Gastroesophageal sphincter (tissue), 4 donors: ENCODE results near the gene GPS1. TPM values are rescaled to one million over a fixed set of nuclear protein-coding genes. Genes with fewer than 3 reads are reported as not detected.

Experiments
- ATAC-seq: fragments of 150-250 bp; one replicate; pipeline ENCODE4 v1.9.1; 2016; ENCODE audit warnings: mild to moderate bottlenecking, moderate library complexity
- H3K27ac ChIP-seq, 4 donors: fragments of 200-600 bp; sonication (generic) in 3 of 4; 1 replicate in 3 of 4; 2 replicates in 1 of 4; pipeline ENCODE4 v1.5.1; 2016 to 2019
- H3K27me3 ChIP-seq: fragments of 200-600 bp; sonication (generic); one replicate; pipeline ENCODE4 v1.5.1; 2019
- H3K36me3 ChIP-seq, 2 donors: fragments of 200-600 bp; sonication (generic); one replicate each; pipeline ENCODE4 v1.5.1; 2019; ENCODE audit warnings: control low read depth in 1 of 2
- H3K4me1 ChIP-seq, 3 donors: fragments of 200-600 bp; sonication (generic); 1 replicate in 2 of 3; 2 replicates in 1 of 3; pipeline ENCODE4 v1.5.1; 2016 to 2019; ENCODE audit warnings: control low read depth in 2 of 3
- H3K4me3 ChIP-seq, 2 donors: fragments of 200-600 bp; sonication (generic); one replicate each; pipeline ENCODE4 v1.5.1; 2019; ENCODE audit warnings: mild to moderate bottlenecking in 1 of 2, moderate library complexity in 1 of 2
- H3K9me3 ChIP-seq, 3 donors: fragments of 200-600 bp; sonication (generic); one replicate each; pipeline ENCODE4 v1.5.1; 2017 to 2019; ENCODE audit warnings: control low read depth in 2 of 3
- EP300 ChIP-seq: sonication (generic); formaldehyde crosslinking; IDR thresholded peaks from one replicate; pipeline ENCODE4 v1.6.1; 2017; ENCODE audit warnings: antibody characterized with exemption, mild to moderate bottlenecking
- POLR2A ChIP-seq, 2 donors: fragments of 450-650 bp; IDR thresholded peaks; one replicate each; pipeline ENCODE4 v1.6.1; 2017; ENCODE audit warnings: antibody characterized with exemption in 2 of 2, mild to moderate bottlenecking in 2 of 2, moderate library complexity in 1 of 2
- POLR2AphosphoS5 ChIP-seq: sonication (generic); formaldehyde crosslinking; IDR thresholded peaks from one replicate; pipeline ENCODE4 v1.6.1; 2017; ENCODE audit warnings: antibody characterized with exemption
- WGBS, 2 donors: methylation state at CpG; one replicate each; pipeline ENCODE4 v1.1.5; 2018; ENCODE audit warnings: low coverage in 1 of 2; 5-methylcytosine and 5-hydroxymethylcytosine counted together
- total RNA-seq, 4 donors: library from RNA; depleted of rRNA; stranded (reverse); fragments of >200 nt; gene quantifications; one replicate each; pipeline ENCODE4 v1.1.0, GENCODE V29; 2016
- TF ChIP-seq, protein P1 (sequence below), 4 experiments: fragments of 200-600 bp in 2 of 4; fragments of 450-650 bp in 2 of 4; sonication (generic) in 1 of 4; IDR thresholded peaks; one replicate each; pipeline ENCODE4 v1.5.1; 2017 to 2019; ENCODE audit warnings: antibody characterized with exemption in 4 of 4, mild to moderate bottlenecking in 2 of 4, moderate library complexity in 2 of 4

GPS1 gene
- total RNA-seq, 4 donors from 2014 or later, result 69.3 to 103 (median 77.2) TPM

DNA sequence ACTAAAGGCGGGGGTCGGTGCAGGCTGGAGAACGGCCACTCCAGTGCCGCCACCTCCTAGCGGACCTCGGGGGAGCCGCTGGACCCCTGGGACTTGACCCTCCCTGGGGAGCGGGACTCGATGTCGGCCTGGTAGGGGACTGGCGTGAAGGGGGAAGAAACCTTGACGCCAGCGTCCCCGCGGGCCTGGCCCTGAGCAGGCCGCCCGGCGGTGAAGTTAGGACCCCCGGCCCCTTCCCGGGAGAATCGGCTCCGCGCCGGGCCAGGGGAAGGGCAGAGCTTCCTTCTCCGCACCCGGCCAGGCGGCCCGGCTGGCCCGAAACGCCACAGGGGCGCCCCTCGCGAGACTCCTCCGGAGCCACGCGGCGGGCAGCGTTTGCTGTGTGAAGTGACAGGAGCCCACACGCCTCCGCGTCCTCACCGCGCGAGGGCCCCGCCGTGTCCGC lies 13.5 kb downstream of the GPS1 start:
- ATAC-seq, result peak; percentile 47
- Histone ChIP-seq H3K4me1 (peaks cover 0 to 29% (median 19%) of the 10 kb centered on the region in 3 donors), H3K27me3 (no peaks in the 10 kb centered on the region), H3K9me3 (no peaks in the 10 kb centered on the region), H3K4me3 (peak overlapping the region; percentile 72 to 85), H3K36me3 (peaks cover 0 to 41% of the 10 kb centered on the region in 2 donors), H3K27ac (peak overlapping the region; percentile 62 to 95 (median 90))
- TF ChIP-seq EP300, result no peak
- no peak for TF ChIP-seq POLR2AphosphoS5
- no peak for TF ChIP-seq POLR2A (IDR thresholded peaks at IDR 0.05)
- TF ChIP-seq, protein P1, sequence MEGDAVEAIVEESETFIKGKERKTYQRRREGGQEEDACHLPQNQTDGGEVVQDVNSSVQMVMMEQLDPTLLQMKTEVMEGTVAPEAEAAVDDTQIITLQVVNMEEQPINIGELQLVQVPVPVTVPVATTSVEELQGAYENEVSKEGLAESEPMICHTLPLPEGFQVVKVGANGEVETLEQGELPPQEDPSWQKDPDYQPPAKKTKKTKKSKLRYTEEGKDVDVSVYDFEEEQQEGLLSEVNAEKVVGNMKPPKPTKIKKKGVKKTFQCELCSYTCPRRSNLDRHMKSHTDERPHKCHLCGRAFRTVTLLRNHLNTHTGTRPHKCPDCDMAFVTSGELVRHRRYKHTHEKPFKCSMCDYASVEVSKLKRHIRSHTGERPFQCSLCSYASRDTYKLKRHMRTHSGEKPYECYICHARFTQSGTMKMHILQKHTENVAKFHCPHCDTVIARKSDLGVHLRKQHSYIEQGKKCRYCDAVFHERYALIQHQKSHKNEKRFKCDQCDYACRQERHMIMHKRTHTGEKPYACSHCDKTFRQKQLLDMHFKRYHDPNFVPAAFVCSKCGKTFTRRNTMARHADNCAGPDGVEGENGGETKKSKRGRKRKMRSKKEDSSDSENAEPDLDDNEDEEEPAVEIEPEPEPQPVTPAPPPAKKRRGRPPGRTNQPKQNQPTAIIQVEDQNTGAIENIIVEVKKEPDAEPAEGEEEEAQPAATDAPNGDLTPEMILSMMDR (IDR thresholded peaks at IDR 0.05), result no peak
- no CpG with 5 or more reads among the region's 47 CpGs for WGBS, 2 donors

- Histone ChIP-seq H3K27ac (peak within 1 kb of the TSS; percentile 62 to 95 (median 90)), H3K4me3 (peak within 1 kb of the TSS; percentile 72 to 85), H3K9me3 (no peaks in the 10 kb centered on the region), H3K4me1 (peaks cover 0 to 29% (median 19%) of the 10 kb centered on the region in 3 donors), H3K36me3 (peaks cover 0 to 36% of the 10 kb centered on the region in 2 donors), H3K27me3 (no peaks in the 10 kb centered on the region)
- TF ChIP-seq POLR2AphosphoS5, result peak; percentile 52
- TF ChIP-seq EP300, result no peak
- TF ChIP-seq, protein P1 (IDR thresholded peaks at IDR 0.05), result no peak
- TF ChIP-seq POLR2A (IDR thresholded peaks at IDR 0.05), result peak; percentile 23 to 69
- peak; percentile 89 for ATAC-seq
- 31 to 100% methylated on average over 1 to 12 of the region's 88 CpGs for WGBS, 2 donors
Measured at GRCh38 chr17:82065638-82066303, 14.1 kb downstream of the GPS1 start, which contains the start of gene DUS1L. Gene DUS1L, minus strand, starts transcription at chr17:82065804. Its CDS starts 745 bp downstream, at chr17:82065059.

DNA sequence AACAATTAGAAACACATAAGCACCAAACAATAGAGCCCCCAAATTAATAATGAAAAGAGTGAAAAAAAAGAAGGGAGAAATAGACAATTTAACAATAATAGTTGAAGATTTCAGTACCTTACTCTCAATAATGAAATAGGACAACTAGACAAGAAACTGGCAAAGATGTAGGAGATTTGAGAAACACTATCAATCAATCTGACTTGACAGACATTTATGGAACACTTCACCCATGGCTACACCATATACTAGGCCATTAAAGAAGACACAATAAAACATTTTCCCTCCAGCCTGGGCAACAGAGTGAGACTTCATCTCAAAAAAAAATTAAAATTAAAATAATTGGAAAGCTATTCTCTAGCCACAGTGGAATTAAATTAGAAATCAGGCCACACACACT lies 18.9 kb downstream of the GPS1 start:
- TF ChIP-seq POLR2A (IDR thresholded peaks at IDR 0.05), result no peak
- TF ChIP-seq, protein P1 (IDR thresholded peaks at IDR 0.05), result no peak
- no peak for TF ChIP-seq EP300
- TF ChIP-seq POLR2AphosphoS5, result no peak
- no peaks in the 10 kb centered on the region for H3K9me3 ChIP-seq

GRCh38 chr17:82072827-82073226 lies 21.1 kb downstream of the GPS1 start:
- H3K36me3 ChIP-seq, result no peaks in the 10 kb centered on the region
- H3K9me3 ChIP-seq, result no peaks in the 10 kb centered on the region
- H3K27ac ChIP-seq, result no peak overlapping the region
- no peaks in the 10 kb centered on the region for H3K4me1 ChIP-seq
- TF ChIP-seq POLR2A (IDR thresholded peaks at IDR 0.05) (no peak), POLR2AphosphoS5 (no peak), EP300 (no peak)
- TF ChIP-seq, protein P1 (IDR thresholded peaks at IDR 0.05), result no peak
- H3K4me3 ChIP-seq, result no peak overlapping the region
- WGBS, 2 donors, result 80 to 82% methylated on average over 6 of the region's 6 CpGs
- H3K27me3 ChIP-seq, result no peaks in the 10 kb centered on the region
- ATAC-seq, result no peak

More for the DNA sequence above, 18.9 kb downstream of the GPS1 start:
- no peaks in the 10 kb centered on the region for H3K36me3 ChIP-seq
- no peak overlapping the region for H3K4me3 ChIP-seq
- H3K27me3 ChIP-seq, result no peaks in the 10 kb centered on the region
- H3K4me1 ChIP-seq, result peaks cover 0 to 10% (median 7%) of the 10 kb centered on the region in 3 donors
- no peak for ATAC-seq
- no peak overlapping the region for H3K27ac ChIP-seq

GRCh38 chr17:82073446-82073845 lies 21.7 kb downstream of the GPS1 start:
- ATAC-seq, result no peak
- Histone ChIP-seq H3K36me3 (peaks cover 0 to 2% of the 10 kb centered on the region in 2 donors), H3K4me1 (no peaks in the 10 kb centered on the region), H3K27ac (no peak overlapping the region), H3K4me3 (no peak overlapping the region), H3K27me3 (no peaks in the 10 kb centered on the region), H3K9me3 (no peaks in the 10 kb centered on the region)
- TF ChIP-seq POLR2A (IDR thresholded peaks at IDR 0.05) (no peak), EP300 (no peak), POLR2AphosphoS5 (no peak)
- TF ChIP-seq, protein P1 (IDR thresholded peaks at IDR 0.05), result no peak
- WGBS, 2 donors, result 71 to 88% methylated on average over 7 to 8 of the region's 9 CpGs
